Thymus (tissue), 14 donors: ENCODE data around the gene TM9SF2. TPM values are rescaled to one million over a fixed set of nuclear protein-coding genes. Genes with fewer than 3 reads are reported as not detected.
"Not testable (repeated sequence)": the region's sequence is repeated elsewhere in the genome, so short reads cannot be mapped to it uniquely, and the experiment has no call there.

Experiments
- DNase-seq, 9 donors: peaks; one replicate each; pipeline ENCODE4 v3.0.0-alpha.2; 2013; ENCODE audit warnings: low spot score in 9 of 9, low read depth in 6 of 9, missing footprints in 1 of 9
- H3K27ac ChIP-seq, 2 donors: one replicate each; pipeline ENCODE4 v1.5.1; 2013; ENCODE audit warnings: control low read depth in 1 of 2, low read depth in 1 of 2, low read length in 1 of 2, mild to moderate bottlenecking in 1 of 2, moderate library complexity in 1 of 2
- H3K27me3 ChIP-seq, 2 donors: one replicate each; pipeline ENCODE4 v1.5.1; 2013; ENCODE audit warnings: low read length in 1 of 2; ENCODE audit not compliant: control insufficient read depth in 2 of 2, insufficient read depth in 1 of 2
- H3K36me3 ChIP-seq, 2 donors: one replicate each; pipeline ENCODE4 v1.5.1; 2013; ENCODE audit warnings: low read length in 1 of 2, mild to moderate bottlenecking in 1 of 2, moderate library complexity in 1 of 2; ENCODE audit not compliant: control insufficient read depth in 2 of 2, insufficient read depth in 2 of 2
- H3K4me1 ChIP-seq, 2 donors: one replicate each; pipeline ENCODE4 v1.5.1; 2013; ENCODE audit warnings: low read length in 2 of 2; ENCODE audit not compliant: control insufficient read depth in 2 of 2, insufficient read depth in 2 of 2
- H3K4me3 ChIP-seq, 2 donors: one replicate each; pipeline ENCODE4 v1.5.1; 2013; ENCODE audit warnings: low read length in 2 of 2, control low read depth in 1 of 2, mild to moderate bottlenecking in 1 of 2
- H3K9me3 ChIP-seq, 2 donors: one replicate each; pipeline ENCODE4 v1.5.1; 2013; ENCODE audit warnings: low read length in 1 of 2, mild to moderate bottlenecking in 1 of 2; ENCODE audit not compliant: control insufficient read depth in 2 of 2, insufficient read depth in 1 of 2
- WGBS: extraction: QIAGEN DNeasy Blood & Tissue Kit; methylation state at CpG from one replicate; pipeline ENCODE4 v1.1.7; 2013; 5-methylcytosine and 5-hydroxymethylcytosine counted together
- long read RNA-seq, 10 donors: transcript quantifications; one replicate each; lab custom pipeline, GENCODE V29; 2026
- polyA plus RNA-seq: library from polyadenylated mRNA; stranded (reverse); fragments of 200-250 nt; gene quantifications from one replicate; pipeline ENCODE4 v1.2.3, GENCODE V29; 2013
- total RNA-seq: library from RNA; stranded (reverse); fragments of 120-200 nt; gene quantifications from one replicate; pipeline ENCODE4 v1.2.4, GENCODE V29; 2013
- donor health status: healthy.

The TM9SF2 gene
- total RNA-seq (71.3 TPM), polyA plus RNA-seq (61.6 TPM)
- long read RNA-seq, donor 1, transcript TM9SF2-201 (17 exons, 3,430 nt) = major isoform, 6 of 6 reads
- long read RNA-seq, donor 1, partial matches to known transcripts = 0 of 6 reads
- long read RNA-seq, donor 1, other reads (novel, unspliced or antisense) = 0 of 6 reads
- long read RNA-seq, donor 2 = 0 reads
- long read RNA-seq, donor 3, transcript TM9SF2-201 (17 exons, 3,430 nt) = major isoform, 31 of 52 reads
- long read RNA-seq, donor 3, partial matches to known transcripts = 21 of 52 reads
- long read RNA-seq, donor 3, other reads (novel, unspliced or antisense) = 0 of 52 reads
- long read RNA-seq, donor 4, transcript TM9SF2-201 (17 exons, 3,430 nt) = major isoform, 21 of 21 reads
- long read RNA-seq, donor 4, partial matches to known transcripts = 0 of 21 reads
- long read RNA-seq, donor 4, other reads (novel, unspliced or antisense) = 0 of 21 reads
- long read RNA-seq, donor 5, transcript TM9SF2-201 (17 exons, 3,430 nt) = major isoform, 41 of 67 reads
- long read RNA-seq, donor 5, partial matches to known transcripts = 25 of 67 reads
- long read RNA-seq, donor 5, other reads (novel, unspliced or antisense) = 0 of 67 reads
- long read RNA-seq, donor 6, transcript TM9SF2-201 (17 exons, 3,430 nt) = major isoform, 27 of 34 reads
- long read RNA-seq, donor 6, partial matches to known transcripts = 6 of 34 reads
- long read RNA-seq, donor 6, other reads (novel, unspliced or antisense) = 0 of 34 reads
- long read RNA-seq, donor 7, transcript TM9SF2-201 (17 exons, 3,430 nt) = major isoform, 36 of 36 reads
- long read RNA-seq, donor 7, partial matches to known transcripts = 0 of 36 reads
- long read RNA-seq, donor 7, other reads (novel, unspliced or antisense) = 0 of 36 reads
- long read RNA-seq, donor 8, transcript TM9SF2-201 (17 exons, 3,430 nt) = major isoform, 9 of 9 reads
- long read RNA-seq, donor 8, partial matches to known transcripts = 0 of 9 reads
- long read RNA-seq, donor 8, other reads (novel, unspliced or antisense) = 0 of 9 reads
- long read RNA-seq, donor 9, transcript TM9SF2-201 (17 exons, 3,430 nt) = major isoform, 17 of 18 reads
- long read RNA-seq, donor 9, partial matches to known transcripts = 0 of 18 reads
- long read RNA-seq, donor 9, other reads (novel, unspliced or antisense) = 0 of 18 reads
- long read RNA-seq, donor 10, transcript TM9SF2-201 (17 exons, 3,430 nt) = major isoform, 29 of 29 reads
- long read RNA-seq, donor 10, partial matches to known transcripts = 0 of 29 reads
- long read RNA-seq, donor 10, other reads (novel, unspliced or antisense) = 0 of 29 reads

GRCh38 chr13:99501184-99501847 lies at the start of gene TM9SF2:
Gene TM9SF2, plus strand, starts transcription at chr13:99501472. Its CDS starts 135 bp downstream, at chr13:99501607.
- WGBS = under 1% methylated on average over 55 of the region's 55 CpGs

GRCh38 chr13:99454518-99455183 lies 46.6 kb upstream of the TM9SF2 start:
- no peaks in the 10 kb centered on the region for H3K27me3 ChIP-seq
- peaks cover 0 to 10% of the 10 kb centered on the region in 2 donors for H3K4me1 ChIP-seq
- H3K4me3 ChIP-seq = no peak overlapping the region
- no peaks in the 10 kb centered on the region for H3K36me3 ChIP-seq
- H3K9me3 ChIP-seq = peaks cover 0 to 4% of the 10 kb centered on the region in 2 donors
- H3K27ac ChIP-seq = no peak overlapping the region
- no peak for DNase-seq
- 96% methylated on average over 9 of the region's 9 CpGs for WGBS

More at GRCh38 chr13:99501184-99501847, at the start of gene TM9SF2:
- Histone ChIP-seq H3K36me3 (no peaks in the 10 kb centered on the region), H3K4me1 (peaks cover 15 to 18% of the 10 kb centered on the region in 2 donors), H3K27ac (peak within 1 kb of the TSS; percentile 91 to 95), H3K27me3 (no peaks in the 10 kb centered on the region), H3K4me3 (peak within 1 kb of the TSS; percentile 75 to 81), H3K9me3 (peaks cover 0 to 2% of the 10 kb centered on the region in 2 donors)
- DNase-seq = peak; percentile 93 to 98 (median 96)

- no peak for DNase-seq
- Histone ChIP-seq H3K4me3 (no peak overlapping the region), H3K27ac (no peak overlapping the region), H3K9me3 (peaks cover 0 to 4% of the 10 kb centered on the region in 2 donors), H3K27me3 (no peaks in the 10 kb centered on the region), H3K36me3 (no peaks in the 10 kb centered on the region), H3K4me1 (peaks cover 0 to 5% of the 10 kb centered on the region in 2 donors)
- WGBS = 96% methylated on average over 10 of the region's 10 CpGs
These were observed 42.0 kb upstream of the TM9SF2 start for GRCh38 chr13:99459099-99459850.

- H3K4me1 ChIP-seq = peaks cover 9 to 17% of the 10 kb centered on the region in 2 donors
- H3K36me3 ChIP-seq, H3K27ac ChIP-seq, H3K9me3 ChIP-seq, H3K4me3 ChIP-seq, H3K27me3 ChIP-seq: not testable (repeated sequence)
- peak in 1 of 9 donors; percentile 43 for DNase-seq
- WGBS = 62% methylated on average over 4 of the region's 4 CpGs
These were observed 40.5 kb upstream of the TM9SF2 start for GRCh38 chr13:99460802-99461201.

- WGBS = 97% methylated on average over 3 of the region's 3 CpGs
- Histone ChIP-seq H3K36me3 (no peaks in the 10 kb centered on the region), H3K9me3 (no peaks in the 10 kb centered on the region), H3K27ac (peak overlapping the region; percentile 77 to 86), H3K27me3 (no peaks in the 10 kb centered on the region), H3K4me3 (no peak overlapping the region), H3K4me1 (peaks cover 9 to 17% of the 10 kb centered on the region in 2 donors)
- DNase-seq = no peak
These were observed 37.5 kb upstream of the TM9SF2 start for GRCh38 chr13:99463646-99464397.

GRCh38 chr13:99464441-99464949 lies 36.8 kb upstream of the TM9SF2 start:
- peak overlapping the region; percentile 77 to 86 for H3K27ac ChIP-seq
- H3K36me3 ChIP-seq = no peaks in the 10 kb centered on the region
- 43% methylated on average over 9 of the region's 9 CpGs for WGBS
- no peaks in the 10 kb centered on the region for H3K27me3 ChIP-seq
- no peaks in the 10 kb centered on the region for H3K9me3 ChIP-seq
- peak in 6 of 9 donors; percentile 12 to 64 (median 22) for DNase-seq
- peaks cover 9 to 17% of the 10 kb centered on the region in 2 donors for H3K4me1 ChIP-seq
- no peak overlapping the region for H3K4me3 ChIP-seq

- Histone ChIP-seq H3K27me3 (no peaks in the 10 kb centered on the region), H3K4me1 (peaks cover 9 to 17% of the 10 kb centered on the region in 2 donors), H3K27ac (no peak overlapping the region), H3K4me3 (no peak overlapping the region), H3K36me3 (no peaks in the 10 kb centered on the region), H3K9me3 (no peaks in the 10 kb centered on the region)
- DNase-seq = peak in 1 of 9 donors; percentile 30
- WGBS = 100% methylated on average over 2 of the region's 2 CpGs
These were observed 35.8 kb upstream of the TM9SF2 start for GRCh38 chr13:99465454-99465853.
